ENCODE data around the gene COMT.

The COMT gene

GRCh38 chr22:19962909-19963806 is 21.6 kb downstream of the COMT start:
- Histone ChIP-seq H3K9ac (ENCODE audit: low read depth, low read length) (no peak overlapping the region), H3K36me3 (ENCODE audit: insufficient read depth, low read length) (no peaks in the 10 kb centered on the region), H3K4me1 (ENCODE audit: insufficient read depth, low read length) (peaks cover 14% of the 10 kb centered on the region; the same call in 1 of the 2 replicates), H3K9me3 (ENCODE audit: control insufficient read depth, insufficient read depth, low read length) (no peaks in the 10 kb centered on the region)

- no peaks in the 10 kb centered on the region for H3K9me3 ChIP-seq (ENCODE audit: control insufficient read depth, insufficient read depth, low read length)
- no peaks in the 10 kb centered on the region for H3K36me3 ChIP-seq (ENCODE audit: insufficient read depth, low read length)
- H3K9ac ChIP-seq (ENCODE audit: low read depth, low read length), result no peak overlapping the region
- peaks cover 14% of the 10 kb centered on the region; the same call in 1 of the 2 replicates for H3K4me1 ChIP-seq (ENCODE audit: insufficient read depth, low read length)
Measured at GRCh38 chr22:19963863-19964642, 22.5 kb downstream of the COMT start.

- Histone ChIP-seq H3K36me3 (ENCODE audit: insufficient read depth, low read length) (no peaks in the 10 kb centered on the region), H3K9me3 (ENCODE audit: control insufficient read depth, insufficient read depth, low read length) (no peaks in the 10 kb centered on the region), H3K9ac (ENCODE audit: low read depth, low read length) (no peak overlapping the region), H3K4me1 (ENCODE audit: insufficient read depth, low read length) (peaks cover 10% of the 10 kb centered on the region; the same call in 1 of the 2 replicates)
Measured at GRCh38 chr22:19964701-19965386, 23.3 kb downstream of the COMT start.

- Histone ChIP-seq H3K4me1 (ENCODE audit: insufficient read depth, low read length) (peaks cover 6% of the 10 kb centered on the region; the same call in 1 of the 2 replicates), H3K9ac (ENCODE audit: low read depth, low read length) (no peak overlapping the region), H3K9me3 (ENCODE audit: control insufficient read depth, insufficient read depth, low read length) (no peaks in the 10 kb centered on the region), H3K36me3 (ENCODE audit: insufficient read depth, low read length) (0 out of 2 replicates have a peak, but pooled peaks cover 4% of the 10 kb centered on the region)
Measured at GRCh38 chr22:19965771-19966709, 24.5 kb downstream of the COMT start.

GRCh38 chr22:19966908-19967750 is 25.6 kb downstream of the COMT start:
- Histone ChIP-seq H3K9ac (ENCODE audit: low read depth, low read length) (no peak overlapping the region), H3K9me3 (ENCODE audit: control insufficient read depth, insufficient read depth, low read length) (no peaks in the 10 kb centered on the region), H3K36me3 (ENCODE audit: insufficient read depth, low read length) (0 out of 2 replicates have a peak, but pooled peaks cover 4% of the 10 kb centered on the region), H3K4me1 (ENCODE audit: insufficient read depth, low read length) (peaks cover 6% of the 10 kb centered on the region; the same call in 1 of the 2 replicates)

- Histone ChIP-seq H3K9ac (ENCODE audit: low read depth, low read length) (no peak overlapping the region), H3K36me3 (ENCODE audit: insufficient read depth, low read length) (0 out of 2 replicates have a peak, but pooled peaks cover 4% of the 10 kb centered on the region), H3K9me3 (ENCODE audit: control insufficient read depth, insufficient read depth, low read length) (no peaks in the 10 kb centered on the region), H3K4me1 (ENCODE audit: insufficient read depth, low read length) (no peaks in the 10 kb centered on the region; the same call in 1 of the 2 replicates)
Measured at GRCh38 chr22:19967850-19968449, 26.4 kb downstream of the COMT start.

GRCh38 chr22:19968450-19968891 is 26.9 kb downstream of the COMT start:
- Histone ChIP-seq H3K9me3 (ENCODE audit: control insufficient read depth, insufficient read depth, low read length) (no peaks in the 10 kb centered on the region), H3K4me1 (ENCODE audit: insufficient read depth, low read length) (no peaks in the 10 kb centered on the region), H3K36me3 (ENCODE audit: insufficient read depth, low read length) (0 out of 2 replicates have a peak, but pooled peaks cover 4% of the 10 kb centered on the region), H3K9ac (ENCODE audit: low read depth, low read length) (no peak overlapping the region)

GRCh38 chr22:19969141-19969928 is 27.8 kb downstream of the COMT start:
- H3K4me1 ChIP-seq (ENCODE audit: insufficient read depth, low read length), result no peaks in the 10 kb centered on the region
- H3K36me3 ChIP-seq (ENCODE audit: insufficient read depth, low read length), result 0 out of 2 replicates have a peak, but pooled peaks cover 4% of the 10 kb centered on the region
- no peak overlapping the region for H3K9ac ChIP-seq (ENCODE audit: low read depth, low read length)
- H3K9me3 ChIP-seq (ENCODE audit: control insufficient read depth, insufficient read depth, low read length), result no peaks in the 10 kb centered on the region

GRCh38 chr22:19970031-19970478 is 28.5 kb downstream of the COMT start:
- Histone ChIP-seq H3K4me1 (ENCODE audit: insufficient read depth, low read length) (peaks cover 5% of the 10 kb centered on the region; the same call in 1 of the 2 replicates), H3K9ac (ENCODE audit: low read depth, low read length) (no peak overlapping the region), H3K36me3 (ENCODE audit: insufficient read depth, low read length) (0 out of 2 replicates have a peak, but pooled peaks cover 4% of the 10 kb centered on the region), H3K9me3 (ENCODE audit: control insufficient read depth, insufficient read depth, low read length) (no peaks in the 10 kb centered on the region)

GRCh38 chr22:19970479-19971275 is 29.1 kb downstream of the COMT start:
- Histone ChIP-seq H3K9ac (ENCODE audit: low read depth, low read length) (no peak overlapping the region), H3K4me1 (ENCODE audit: insufficient read depth, low read length) (peaks cover 11% of the 10 kb centered on the region; the same call in 1 of the 2 replicates), H3K36me3 (ENCODE audit: insufficient read depth, low read length) (0 out of 2 replicates have a peak, but pooled peaks cover 4% of the 10 kb centered on the region), H3K9me3 (ENCODE audit: control insufficient read depth, insufficient read depth, low read length) (no peaks in the 10 kb centered on the region)
